Mucosa of descending colon (tissue), 3 donors: Measurements from ENCODE around the gene TAGLN. TPM values are rescaled to one million over a fixed set of nuclear protein-coding genes. Genes with fewer than 3 reads are reported as not detected.
"Not testable (repeated sequence)": the region's sequence is repeated elsewhere in the genome, so short reads cannot be mapped to it uniquely, and the experiment has no call there.

Experiments
- ATAC-seq: fragments of 200-7000 bp; cut with Tn5 transposase; one replicate; pipeline ENCODE4 v1.9.1; 2020; ENCODE audit warnings: mild to moderate bottlenecking, moderate library complexity
- DNase-seq, 3 donors: peaks; one replicate each; pipeline ENCODE4 v3.0.0-alpha.2; 2020
- H3K36me3 ChIP-seq: fragments of 200-600 bp; one replicate; pipeline ENCODE4 v1.8.0; 2021; ENCODE audit warnings: low read depth, mild to moderate bottlenecking
- H3K4me1 ChIP-seq: fragments of 200-600 bp; one replicate; pipeline ENCODE4 v1.8.0; 2021; ENCODE audit warnings: low read depth, mild to moderate bottlenecking
- H3K4me3 ChIP-seq: fragments of 200-600 bp; one replicate; pipeline ENCODE4 v1.8.0; 2021; ENCODE audit warnings: mild to moderate bottlenecking
- H3K9me3 ChIP-seq: fragments of 200-600 bp; one replicate; pipeline ENCODE4 v1.8.0; 2021; ENCODE audit warnings: mild to moderate bottlenecking
- intact Hi-C, 2 donors: fragments of 100-400 bp; cut with DNase I in 1 of 2; cut with micrococcal nuclease in 1 of 2; formaldehyde crosslinking; loops; one replicate each; pipeline versions ENCODE4 v1.11.0 to v1.11.1; 2022; cut with DNase I, micrococcal nuclease
- total RNA-seq, 3 donors: library from RNA; stranded (reverse); fragmentation: NEBNext Ultra II Directional in 2 of 3; extraction: Animal tissue kit (Norgen Biotek cat#: 25700) in 2 of 3; gene quantifications; one replicate each; pipeline versions ENCODE4 v1.2.1 to v1.2.4, GENCODE V29; 2021 to 2023
- TF ChIP-seq, protein P1 (sequence below): fragments of 200-600 bp; IDR thresholded peaks from one replicate; pipeline ENCODE4 v1.8.0; 2022; ENCODE audit warnings: antibody characterized with exemption, mild to moderate bottlenecking
- donor health status: DM: no; HTN: no; CAD: no; lungs with moderate emphysema.
- donor health status: DM: no; HTN: no; CAD: no.
- donor health status: DM: no; HTN: yes; CAD: no.

Gene TAGLN
- total RNA-seq, 3 donors from 2014 or later, result 126 to 3,893 (median 593) TPM

- Histone ChIP-seq H3K4me1 (peaks cover 18% of the 10 kb centered on the region), H3K9me3 (no peaks in the 10 kb centered on the region), H3K4me3 (no peak overlapping the region), H3K36me3 (no peaks in the 10 kb centered on the region)
- intact Hi-C loops, result no loop called here
- TF ChIP-seq, protein P1, sequence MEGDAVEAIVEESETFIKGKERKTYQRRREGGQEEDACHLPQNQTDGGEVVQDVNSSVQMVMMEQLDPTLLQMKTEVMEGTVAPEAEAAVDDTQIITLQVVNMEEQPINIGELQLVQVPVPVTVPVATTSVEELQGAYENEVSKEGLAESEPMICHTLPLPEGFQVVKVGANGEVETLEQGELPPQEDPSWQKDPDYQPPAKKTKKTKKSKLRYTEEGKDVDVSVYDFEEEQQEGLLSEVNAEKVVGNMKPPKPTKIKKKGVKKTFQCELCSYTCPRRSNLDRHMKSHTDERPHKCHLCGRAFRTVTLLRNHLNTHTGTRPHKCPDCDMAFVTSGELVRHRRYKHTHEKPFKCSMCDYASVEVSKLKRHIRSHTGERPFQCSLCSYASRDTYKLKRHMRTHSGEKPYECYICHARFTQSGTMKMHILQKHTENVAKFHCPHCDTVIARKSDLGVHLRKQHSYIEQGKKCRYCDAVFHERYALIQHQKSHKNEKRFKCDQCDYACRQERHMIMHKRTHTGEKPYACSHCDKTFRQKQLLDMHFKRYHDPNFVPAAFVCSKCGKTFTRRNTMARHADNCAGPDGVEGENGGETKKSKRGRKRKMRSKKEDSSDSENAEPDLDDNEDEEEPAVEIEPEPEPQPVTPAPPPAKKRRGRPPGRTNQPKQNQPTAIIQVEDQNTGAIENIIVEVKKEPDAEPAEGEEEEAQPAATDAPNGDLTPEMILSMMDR, result no peak
- peak in 1 of 3 donors; percentile 46 for DNase-seq
- ATAC-seq, result no peak
Measured at GRCh38 chr11:117201658-117202305, 2.6 kb downstream of the TAGLN start.

- H3K9me3 ChIP-seq, result no peaks in the 10 kb centered on the region
- H3K36me3 ChIP-seq, result no peaks in the 10 kb centered on the region
- DNase-seq (no peak), ATAC-seq (no peak)
- H3K4me1 ChIP-seq, result peaks cover 13% of the 10 kb centered on the region
- no peak overlapping the region for H3K4me3 ChIP-seq
- intact Hi-C loops, result no loop called here
- TF ChIP-seq, protein P1, result no peak
Measured at GRCh38 chr11:117202386-117203068, 3.4 kb downstream of the TAGLN start.

- DNase-seq (peak in 1 of 3 donors; percentile 43), ATAC-seq (no peak)
- H3K4me1 ChIP-seq, result peaks cover 8% of the 10 kb centered on the region
- H3K36me3 ChIP-seq, result no peaks in the 10 kb centered on the region
- no peak overlapping the region for H3K4me3 ChIP-seq
- no peaks in the 10 kb centered on the region for H3K9me3 ChIP-seq
- intact Hi-C loops, result no loop called here
- TF ChIP-seq, protein P1, result no peak
Measured at GRCh38 chr11:117203069-117203407, 3.9 kb downstream of the TAGLN start.

DNA sequence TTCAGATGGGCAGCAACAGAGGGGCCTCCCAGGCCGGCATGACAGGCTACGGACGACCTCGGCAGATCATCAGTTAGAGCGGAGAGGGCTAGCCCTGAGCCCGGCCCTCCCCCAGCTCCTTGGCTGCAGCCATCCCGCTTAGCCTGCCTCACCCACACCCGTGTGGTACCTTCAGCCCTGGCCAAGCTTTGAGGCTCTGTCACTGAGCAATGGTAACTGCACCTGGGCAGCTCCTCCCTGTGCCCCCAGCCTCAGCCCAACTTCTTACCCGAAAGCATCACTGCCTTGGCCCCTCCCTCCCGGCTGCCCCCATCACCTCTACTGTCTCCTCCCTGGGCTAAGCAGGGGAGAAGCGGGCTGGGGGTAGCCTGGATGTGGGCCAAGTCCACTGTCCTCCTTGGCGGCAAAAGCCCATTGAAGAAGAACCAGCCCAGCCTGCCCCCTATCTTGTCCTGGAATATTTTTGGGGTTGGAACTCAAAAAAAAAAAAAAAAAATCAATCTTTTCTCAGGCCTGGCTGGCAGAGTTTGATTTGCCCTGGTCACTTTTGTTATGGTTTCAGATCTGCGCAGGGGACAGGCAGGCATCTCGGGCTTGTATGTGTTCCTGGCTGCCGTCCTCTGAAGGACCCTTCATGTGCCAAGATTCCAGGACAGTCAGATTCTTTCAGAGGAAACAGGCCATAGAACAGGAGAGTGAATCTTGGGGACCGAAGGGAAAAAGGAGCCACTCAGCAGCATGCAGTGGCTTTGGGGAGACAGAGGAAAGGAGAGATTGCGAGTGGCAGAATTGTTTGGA lies 5.3 kb downstream of the TAGLN start:
- TF ChIP-seq, protein P1, result no peak
- no peaks in the 10 kb centered on the region for H3K36me3 ChIP-seq
- ATAC-seq, result no peak
- no peaks in the 10 kb centered on the region for H3K9me3 ChIP-seq
- intact Hi-C loops, result loop anchor here in 1 of 2 donors (5.0 kb wide), 1 partner anchor 72 kb away; no protein-coding TSS in a partner anchor
- H3K4me3 ChIP-seq, result no peak overlapping the region
- no peaks in the 10 kb centered on the region for H3K4me1 ChIP-seq
- peak in 1 of 3 donors; percentile 40 for DNase-seq

DNA sequence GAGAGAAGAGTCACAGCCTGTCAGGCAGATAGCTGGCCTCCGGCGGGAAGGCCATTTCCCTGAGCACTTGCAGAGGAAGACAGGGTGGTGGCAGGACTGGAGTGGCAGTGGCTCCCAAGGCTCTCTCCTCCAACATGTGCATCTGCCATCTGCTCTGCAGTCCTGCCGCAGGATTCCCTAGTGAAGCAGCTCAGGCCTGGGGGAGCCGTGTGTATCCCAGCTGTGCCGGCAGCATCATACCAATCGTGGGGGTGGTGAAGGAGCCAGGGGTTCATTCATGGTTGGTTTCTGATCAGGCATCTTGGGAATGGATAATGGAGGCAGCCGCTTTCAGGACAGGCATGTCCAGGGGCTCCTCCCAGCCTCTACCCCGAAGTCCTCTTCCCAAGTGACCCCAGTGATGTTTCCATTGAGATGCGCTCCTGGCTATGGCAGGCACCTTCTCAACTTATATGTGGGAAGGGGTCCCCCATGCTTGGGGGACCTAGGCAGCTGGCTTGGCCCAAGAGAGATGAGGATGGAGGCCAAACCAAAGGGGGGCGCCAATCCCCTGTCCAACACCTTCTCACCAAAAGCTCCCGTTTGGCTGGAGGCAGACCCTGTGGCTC lies 6.1 kb downstream of the TAGLN start:
- intact Hi-C loops, result loop anchor here in 1 of 2 donors (5.0 kb wide), 1 partner anchor 73 kb away; no protein-coding TSS in a partner anchor
- ATAC-seq (no peak), DNase-seq (peak in 1 of 3 donors; percentile 25)
- TF ChIP-seq, protein P1, result no peak
- Histone ChIP-seq H3K36me3 (no peaks in the 10 kb centered on the region), H3K4me3 (no peak overlapping the region), H3K4me1 (no peaks in the 10 kb centered on the region), H3K9me3 (no peaks in the 10 kb centered on the region)

- not testable (repeated sequence) for H3K4me3 ChIP-seq, H3K4me1 ChIP-seq, H3K9me3 ChIP-seq, H3K36me3 ChIP-seq, ATAC-seq
- DNase-seq, result peak in 1 of 3 donors; percentile 17
- intact Hi-C loops, result loop anchor here in 1 of 2 donors (5.0 kb wide), 1 partner anchor 74 kb away; no protein-coding TSS in a partner anchor
Measured at GRCh38 chr11:117206111-117206510, 6.9 kb downstream of the TAGLN start.

- H3K4me3 ChIP-seq, H3K36me3 ChIP-seq, H3K4me1 ChIP-seq, H3K9me3 ChIP-seq: not testable (repeated sequence)
- intact Hi-C loops, result loop anchor here in 1 of 2 donors (5.0 kb wide), 1 partner anchor 75 kb away; no protein-coding TSS in a partner anchor
- ATAC-seq (peak; percentile 25), DNase-seq (peak in 1 of 3 donors; percentile 44)
Measured at GRCh38 chr11:117206859-117207258, 7.7 kb downstream of the TAGLN start.

GRCh38 chr11:117207481-117207880 lies 8.3 kb downstream of the TAGLN start:
- not testable (repeated sequence) for H3K4me3 ChIP-seq, H3K4me1 ChIP-seq, ATAC-seq, H3K36me3 ChIP-seq, H3K9me3 ChIP-seq, DNase-seq
- intact Hi-C loops, result loop anchor here in 1 of 2 donors (5.0 kb wide), 1 partner anchor 75 kb away; no protein-coding TSS in a partner anchor
